Heart left ventricle (tissue), 13 donors: Measurements from ENCODE around the gene SPAG9.

Experiments used
- POLR2A ChIP-seq, 2 donors: fragments of 450-650 bp; IDR thresholded peaks; one replicate each; pipeline ENCODE4 v1.6.1; 2017; ENCODE audit warnings: antibody characterized with exemption in 2 of 2, mild to moderate bottlenecking in 2 of 2, moderate library complexity in 2 of 2
- TF ChIP-seq, protein P1 (sequence below), 12 donors: fragments of 200-600 bp; sonication (generic) in 4 of 12; IDR thresholded peaks; one replicate each; pipeline versions ENCODE4 v1.5.0 to v1.8.0; 2018 to 2022; ENCODE audit warnings: antibody characterized with exemption in 12 of 12, mild to moderate bottlenecking in 5 of 12
- donor health status: ischemic (EF 13 %, LVEDD 7.1; RV severe dilation, severe dysfunction).
- donor health status: DM: no; HTN: yes; CAD: no.
- donor health status: DM: no; HTN: no; CAD: no.
- donor health status: ischemic (EF 25% LVEDD 6.9; RV normal size, moderate dysfunction).
- donor health status: ischemic (EF 25% LVEDD 5.7; RV mildly dilated, moderate dysfunction).
- donor health status: ischemic (EF 35%, LVEDD 5.7; RV mildly dilated, moderate dysfunction).
- donor health status: nonischemic (EF 11% LVEDD 7.7; RV severe dilation, severe dysfunction).
- donor health status: DM: yes; HTN: yes; CAD: no.
- donor health status: PGD.
- donor health status: ischemic (EF 29% LVEDD 5.4; RV normal size, mild dysfunction).
- donor health status: nonischemic (EF 23%, LVEDD 6.1; RV moderate dilation, normal function).

DNA sequence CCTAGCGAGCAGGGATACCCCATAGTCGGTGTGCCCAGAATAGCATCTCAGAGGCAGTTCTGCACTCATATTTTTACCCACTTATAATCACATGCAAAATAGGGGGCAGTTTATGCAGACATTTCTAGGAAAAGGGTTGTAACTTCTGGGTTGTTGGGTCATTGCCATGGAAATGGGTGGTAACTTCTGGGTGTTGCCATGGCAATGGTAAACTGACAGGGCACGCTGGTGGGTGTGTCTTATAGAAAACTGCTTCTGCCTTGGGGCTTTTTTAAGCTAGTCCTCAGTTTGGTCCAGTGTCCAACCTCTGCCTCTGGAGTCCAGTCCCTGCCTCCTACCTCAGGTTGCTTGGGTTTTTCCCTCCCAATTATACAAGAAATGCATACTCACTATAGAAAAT is 7.4 kb upstream of the SPAG9 start:
- TF ChIP-seq, protein P1, sequence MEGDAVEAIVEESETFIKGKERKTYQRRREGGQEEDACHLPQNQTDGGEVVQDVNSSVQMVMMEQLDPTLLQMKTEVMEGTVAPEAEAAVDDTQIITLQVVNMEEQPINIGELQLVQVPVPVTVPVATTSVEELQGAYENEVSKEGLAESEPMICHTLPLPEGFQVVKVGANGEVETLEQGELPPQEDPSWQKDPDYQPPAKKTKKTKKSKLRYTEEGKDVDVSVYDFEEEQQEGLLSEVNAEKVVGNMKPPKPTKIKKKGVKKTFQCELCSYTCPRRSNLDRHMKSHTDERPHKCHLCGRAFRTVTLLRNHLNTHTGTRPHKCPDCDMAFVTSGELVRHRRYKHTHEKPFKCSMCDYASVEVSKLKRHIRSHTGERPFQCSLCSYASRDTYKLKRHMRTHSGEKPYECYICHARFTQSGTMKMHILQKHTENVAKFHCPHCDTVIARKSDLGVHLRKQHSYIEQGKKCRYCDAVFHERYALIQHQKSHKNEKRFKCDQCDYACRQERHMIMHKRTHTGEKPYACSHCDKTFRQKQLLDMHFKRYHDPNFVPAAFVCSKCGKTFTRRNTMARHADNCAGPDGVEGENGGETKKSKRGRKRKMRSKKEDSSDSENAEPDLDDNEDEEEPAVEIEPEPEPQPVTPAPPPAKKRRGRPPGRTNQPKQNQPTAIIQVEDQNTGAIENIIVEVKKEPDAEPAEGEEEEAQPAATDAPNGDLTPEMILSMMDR (IDR thresholded peaks at IDR 0.05), result no peak
- no peak for TF ChIP-seq POLR2A (IDR thresholded peaks at IDR 0.05)
